ENCODE data around the gene THBS2. TPM values are rescaled to one million over a fixed set of nuclear protein-coding genes. Genes with fewer than 3 reads are reported as not detected.

The THBS2 gene
- total RNA-seq, 1 donor from 2014 or later, result 135 TPM

GRCh38 chr6:169225131-169225576 lies 28.5 kb downstream of the THBS2 start:
- peaks cover 3% of the 10 kb centered on the region for H3K9me3 ChIP-seq (ENCODE audit: insufficient read depth, low read depth, low read length)
- H3K4me3 Mint-ChIP-seq (ENCODE audit: unreplicated experiment), result no peak overlapping the region
- peaks cover 74% of the 10 kb centered on the region for H3K36me3 Mint-ChIP-seq (ENCODE audit: low read depth, unreplicated experiment)
- H3K27me3 Mint-ChIP-seq (ENCODE audit: low read depth, unreplicated experiment), result no peaks in the 10 kb centered on the region
- H3K27ac Mint-ChIP-seq (ENCODE audit: unreplicated experiment), result no peak overlapping the region
- H2AFZ ChIP-seq (ENCODE audit: low read depth, low read length), result no peak overlapping the region
- H3K36me3 ChIP-seq (ENCODE audit: insufficient read depth, low read length), result peaks cover 44% of the 10 kb centered on the region
- peak overlapping the region; percentile 27 for H3K27ac ChIP-seq (ENCODE audit: low read depth, low read length)
- DNase-seq (ENCODE audit: low read depth) (no peak), FAIRE-seq (no peak)
- TF ChIP-seq EZH2 (IDR thresholded peaks at IDR 0.05; ENCODE audit: insufficient read depth, low read length) (no peak), CTCF (IDR thresholded peaks at IDR 0.05; ENCODE audit: insufficient read depth, low read depth, low read length) (no peak)
- peaks cover 11% of the 10 kb centered on the region for H3K9me3 Mint-ChIP-seq (ENCODE audit: unreplicated experiment)
- no peaks in the 10 kb centered on the region for H3K4me1 Mint-ChIP-seq (ENCODE audit: low read depth, unreplicated experiment)
- H3K4me2 ChIP-seq (ENCODE audit: low read length), result no peak overlapping the region
- no peak overlapping the region for H3K9ac ChIP-seq (ENCODE audit: low read length)
- no peaks in the 10 kb centered on the region for H3K79me2 ChIP-seq (ENCODE audit: insufficient read depth, low read length)
- H3K27me3 ChIP-seq (ENCODE audit: insufficient read depth, low read length), result no peaks in the 10 kb centered on the region
- no peaks in the 10 kb centered on the region for H4K20me1 ChIP-seq (ENCODE audit: insufficient read depth, low read length)
- H3K4me1 ChIP-seq (ENCODE audit: insufficient read depth, low read length), result peaks cover 9% of the 10 kb centered on the region
- H3K4me3 ChIP-seq (ENCODE audit: insufficient read depth, low read depth, low read length), result no peak overlapping the region

GRCh38 chr6:169224716-169225115 lies 28.9 kb downstream of the THBS2 start:
- peaks cover 9% of the 10 kb centered on the region for H3K4me1 ChIP-seq (ENCODE audit: insufficient read depth, low read length)
- Mint-ChIP-seq H3K27me3 (ENCODE audit: low read depth, unreplicated experiment) (no peaks in the 10 kb centered on the region), H3K4me1 (ENCODE audit: low read depth, unreplicated experiment) (no peaks in the 10 kb centered on the region), H3K9me3 (ENCODE audit: unreplicated experiment) (peaks cover 11% of the 10 kb centered on the region), H3K36me3 (ENCODE audit: low read depth, unreplicated experiment) (peaks cover 75% of the 10 kb centered on the region), H3K4me3 (ENCODE audit: unreplicated experiment) (no peak overlapping the region), H3K27ac (ENCODE audit: unreplicated experiment) (no peak overlapping the region)
- H3K36me3 ChIP-seq (ENCODE audit: insufficient read depth, low read length), result peaks cover 46% of the 10 kb centered on the region
- no peak overlapping the region for H3K4me2 ChIP-seq (ENCODE audit: low read length)
- H3K9ac ChIP-seq (ENCODE audit: low read length), result peak overlapping the region; percentile 29
- peak overlapping the region; percentile 27 for H3K27ac ChIP-seq (ENCODE audit: low read depth, low read length)
- no peak for FAIRE-seq
- no peak overlapping the region for H3K4me3 ChIP-seq (ENCODE audit: insufficient read depth, low read depth, low read length)
- DNase-seq (ENCODE audit: low read depth), result no peak
- H3K9me3 ChIP-seq (ENCODE audit: insufficient read depth, low read depth, low read length), result peaks cover 3% of the 10 kb centered on the region
- no peaks in the 10 kb centered on the region for H4K20me1 ChIP-seq (ENCODE audit: insufficient read depth, low read length)
- TF ChIP-seq EZH2 (IDR thresholded peaks at IDR 0.05; ENCODE audit: insufficient read depth, low read length) (no peak), CTCF (IDR thresholded peaks at IDR 0.05; ENCODE audit: insufficient read depth, low read depth, low read length) (no peak)
- H3K79me2 ChIP-seq (ENCODE audit: insufficient read depth, low read length), result no peaks in the 10 kb centered on the region
- H3K27me3 ChIP-seq (ENCODE audit: insufficient read depth, low read length), result no peaks in the 10 kb centered on the region
- H2AFZ ChIP-seq (ENCODE audit: low read depth, low read length), result no peak overlapping the region

GRCh38 chr6:169224185-169224695 lies 29.4 kb downstream of the THBS2 start:
- no peaks in the 10 kb centered on the region for H4K20me1 ChIP-seq (ENCODE audit: insufficient read depth, low read length)
- H3K9me3 ChIP-seq (ENCODE audit: insufficient read depth, low read depth, low read length), result peaks cover 3% of the 10 kb centered on the region
- no peaks in the 10 kb centered on the region for H3K4me1 Mint-ChIP-seq (ENCODE audit: low read depth, unreplicated experiment)
- H2AFZ ChIP-seq (ENCODE audit: low read depth, low read length), result no peak overlapping the region
- no peak overlapping the region for H3K27ac Mint-ChIP-seq (ENCODE audit: unreplicated experiment)
- H3K4me1 ChIP-seq (ENCODE audit: insufficient read depth, low read length), result peaks cover 9% of the 10 kb centered on the region
- TF ChIP-seq CTCF (IDR thresholded peaks at IDR 0.05; ENCODE audit: insufficient read depth, low read depth, low read length) (no peak), EZH2 (IDR thresholded peaks at IDR 0.05; ENCODE audit: insufficient read depth, low read length) (no peak)
- no peak overlapping the region for H3K4me2 ChIP-seq (ENCODE audit: low read length)
- DNase-seq (ENCODE audit: low read depth) (peak; percentile 87), FAIRE-seq (no peak)
- H3K9me3 Mint-ChIP-seq (ENCODE audit: unreplicated experiment), result peaks cover 11% of the 10 kb centered on the region
- H3K4me3 Mint-ChIP-seq (ENCODE audit: unreplicated experiment), result no peak overlapping the region
- no peaks in the 10 kb centered on the region for H3K27me3 ChIP-seq (ENCODE audit: insufficient read depth, low read length)
- H3K36me3 Mint-ChIP-seq (ENCODE audit: low read depth, unreplicated experiment), result peaks cover 73% of the 10 kb centered on the region
- no peaks in the 10 kb centered on the region for H3K27me3 Mint-ChIP-seq (ENCODE audit: low read depth, unreplicated experiment)
- H3K27ac ChIP-seq (ENCODE audit: low read depth, low read length), result peak overlapping the region; percentile 27
- peaks cover 46% of the 10 kb centered on the region for H3K36me3 ChIP-seq (ENCODE audit: insufficient read depth, low read length)
- H3K4me3 ChIP-seq (ENCODE audit: insufficient read depth, low read depth, low read length), result no peak overlapping the region
- H3K9ac ChIP-seq (ENCODE audit: low read length), result peak overlapping the region; percentile 29
- no peaks in the 10 kb centered on the region for H3K79me2 ChIP-seq (ENCODE audit: insufficient read depth, low read length)
